Right lobe of liver (tissue), 6 donors: ENCODE measurements around the gene MAP2K6. TPM values are rescaled to one million over a fixed set of nuclear protein-coding genes. Genes with fewer than 3 reads are reported as not detected.

Experiments used
- ATAC-seq, 4 donors: fragments of 200-7000 bp; cut with Tn5 transposase; one replicate each; pipeline ENCODE4 v1.9.1; 2020; ENCODE audit warnings: mild to moderate bottlenecking in 4 of 4, moderate library complexity in 4 of 4
- DNase-seq, 3 donors: peaks; one replicate each; pipeline ENCODE4 v3.0.0-alpha.2; 2020
- H3K27ac ChIP-seq, 3 donors: fragments of 200-600 bp; one replicate each; pipeline ENCODE4 v1.8.0; 2022
- H3K27me3 ChIP-seq, 2 donors: fragments of 200-600 bp; one replicate each; pipeline ENCODE4 v1.8.0; 2022
- H3K36me3 ChIP-seq, 4 donors: fragments of 200-600 bp; sonication (generic) in 1 of 4; one replicate each; pipeline versions ENCODE4 v1.5.1 to v1.8.0; 2017 to 2022; ENCODE audit warnings: control low read depth in 1 of 4
- H3K4me1 ChIP-seq, 4 donors: fragments of 200-600 bp; sonication (generic) in 1 of 4; one replicate each; pipeline versions ENCODE4 v1.5.1 to v1.8.0; 2017 to 2022; ENCODE audit warnings: control low read depth in 1 of 4
- H3K4me3 ChIP-seq, 3 donors: fragments of 200-600 bp; one replicate each; pipeline ENCODE4 v1.8.0; 2022
- H3K9me3 ChIP-seq, 4 donors: fragments of 200-600 bp; sonication (generic) in 1 of 4; one replicate each; pipeline versions ENCODE4 v1.5.1 to v1.8.0; 2017 to 2022; ENCODE audit warnings: control low read depth in 1 of 4
- POLR2A ChIP-seq: fragments of 450-650 bp; IDR thresholded peaks from one replicate; pipeline ENCODE4 v1.6.1; 2017; ENCODE audit warnings: antibody characterized with exemption, mild to moderate bottlenecking
- WGBS: methylation state at CpG from one replicate; pipeline ENCODE4 v1.1.6; 2018; ENCODE audit warnings: low coverage, low lambda C conversion rate; ENCODE audit not compliant: insufficient coverage; ENCODE audit errors: missing lambda C conversion rate; 5-methylcytosine and 5-hydroxymethylcytosine counted together
- intact Hi-C, 2 donors: fragments of 100-400 bp; cut with DNase I; formaldehyde crosslinking; loops; one replicate each; pipeline versions ENCODE4 v1.11.2 to v1.14.1; 2022
- long read RNA-seq: library from polyadenylated mRNA; unstranded; transcript quantifications from one replicate; pipeline ENCODE4 v2.0.0, GENCODE V29; 2019
- total RNA-seq, 6 experiments: library from RNA; depleted of rRNA in 2 of 6; stranded (reverse); fragments of >200 nt in 2 of 6; fragmentation: NEBNext Ultra II Directional in 3 of 6; extraction: Animal tissue kit (Norgen Biotek cat#: 25700) in 3 of 6; gene quantifications; one replicate each; pipeline versions ENCODE4 v1.1.0 to v1.2.4, GENCODE V29; 2016 to 2023
- TF ChIP-seq, protein P1 (sequence below), 4 donors: fragments of 200-600 bp in 3 of 4; fragments of 450-650 bp in 1 of 4; IDR thresholded peaks; one replicate each; pipeline versions ENCODE4 v1.5.1 to v1.8.0; 2016 to 2022; ENCODE audit warnings: antibody characterized with exemption in 4 of 4, mild to moderate bottlenecking in 2 of 4
- donor health status: DM: no; HTN: yes; CAD: no.
- donor health status: DM: no; HTN: no; CAD: no.
- donor health status: DM: no; HTN: no; CAD: no.
- donor health status: DM: no; HTN: yes; CAD: no.
- donor health status: DM: no; HTN: yes; CAD: no.

The MAP2K6 gene
- total RNA-seq: 1 to 10 TPM; 1.8 to 3.6 (median 2.3) TPM
- long read RNA-seq: 0 reads

- Histone ChIP-seq H3K27me3 (no peaks in the 10 kb centered on the region), H3K9me3 (no peaks in the 10 kb centered on the region), H3K36me3 (no peaks in the 10 kb centered on the region), H3K27ac (no peak within 1 kb of the TSS), H3K4me1 (no peaks in the 10 kb centered on the region), H3K4me3 (peak within 1 kb of the TSS; percentile 44 to 58 (median 47))
- ATAC-seq (peak; percentile 97 to 98 (median 98)), DNase-seq (peak; percentile 82 to 87 (median 83))
- TF ChIP-seq, protein P1, sequence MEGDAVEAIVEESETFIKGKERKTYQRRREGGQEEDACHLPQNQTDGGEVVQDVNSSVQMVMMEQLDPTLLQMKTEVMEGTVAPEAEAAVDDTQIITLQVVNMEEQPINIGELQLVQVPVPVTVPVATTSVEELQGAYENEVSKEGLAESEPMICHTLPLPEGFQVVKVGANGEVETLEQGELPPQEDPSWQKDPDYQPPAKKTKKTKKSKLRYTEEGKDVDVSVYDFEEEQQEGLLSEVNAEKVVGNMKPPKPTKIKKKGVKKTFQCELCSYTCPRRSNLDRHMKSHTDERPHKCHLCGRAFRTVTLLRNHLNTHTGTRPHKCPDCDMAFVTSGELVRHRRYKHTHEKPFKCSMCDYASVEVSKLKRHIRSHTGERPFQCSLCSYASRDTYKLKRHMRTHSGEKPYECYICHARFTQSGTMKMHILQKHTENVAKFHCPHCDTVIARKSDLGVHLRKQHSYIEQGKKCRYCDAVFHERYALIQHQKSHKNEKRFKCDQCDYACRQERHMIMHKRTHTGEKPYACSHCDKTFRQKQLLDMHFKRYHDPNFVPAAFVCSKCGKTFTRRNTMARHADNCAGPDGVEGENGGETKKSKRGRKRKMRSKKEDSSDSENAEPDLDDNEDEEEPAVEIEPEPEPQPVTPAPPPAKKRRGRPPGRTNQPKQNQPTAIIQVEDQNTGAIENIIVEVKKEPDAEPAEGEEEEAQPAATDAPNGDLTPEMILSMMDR (IDR thresholded peaks at IDR 0.05): no peak
- no peak for TF ChIP-seq POLR2A
- WGBS: 2% methylated on average over 27 of the region's 27 CpGs
- intact Hi-C loops: no loop called here
Observed at GRCh38 chr17:69414408-69415274, at the start of gene MAP2K6. Gene MAP2K6, plus strand, starts transcription at chr17:69414697. Its CDS starts 288 bp downstream, at chr17:69414985.

GRCh38 chr17:69367298-69367697 is 47.2 kb upstream of the MAP2K6 start:
- no peak for ATAC-seq
- Histone ChIP-seq H3K36me3 (no peaks in the 10 kb centered on the region), H3K27me3 (no peaks in the 10 kb centered on the region), H3K4me3 (no peak overlapping the region), H3K27ac (no peak overlapping the region), H3K9me3 (no peaks in the 10 kb centered on the region), H3K4me1 (no peaks in the 10 kb centered on the region)
- TF ChIP-seq, protein P1 (IDR thresholded peaks at IDR 0.05): no peak
- TF ChIP-seq POLR2A: no peak
- intact Hi-C loops: no loop called here
- DNase-seq: no peak
- 39% methylated on average over 3 of the region's 3 CpGs for WGBS

DNA sequence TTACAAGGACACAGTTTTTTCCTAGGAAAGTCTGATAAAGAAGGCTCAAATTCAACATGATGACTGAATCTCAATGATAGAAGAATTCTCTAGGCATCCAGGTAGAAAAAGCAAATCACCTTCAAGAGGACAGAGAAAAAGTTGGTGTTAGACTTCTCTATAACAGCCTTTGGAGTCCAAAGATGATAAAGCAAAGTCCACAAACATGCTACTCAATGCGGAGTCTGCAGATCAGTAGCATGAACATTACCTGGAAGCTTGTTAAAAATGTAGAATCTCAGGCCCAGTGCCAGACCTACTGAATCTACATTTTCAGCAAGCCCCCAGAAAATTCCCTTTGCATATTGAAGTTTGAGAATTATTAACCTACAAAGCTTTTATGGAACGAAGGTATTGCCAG is 41.4 kb upstream of the MAP2K6 start:
- intact Hi-C loops: no loop called here
- ATAC-seq (no peak), DNase-seq (no peak)
- TF ChIP-seq, protein P1 (IDR thresholded peaks at IDR 0.05): no peak
- no peak for TF ChIP-seq POLR2A
- H3K27ac ChIP-seq: no peak overlapping the region
- no peaks in the 10 kb centered on the region for H3K4me1 ChIP-seq
- 70% methylated on average over 2 of the region's 2 CpGs for WGBS
- H3K9me3 ChIP-seq: no peaks in the 10 kb centered on the region
- H3K4me3 ChIP-seq: no peak overlapping the region
- H3K27me3 ChIP-seq: no peaks in the 10 kb centered on the region
- no peaks in the 10 kb centered on the region for H3K36me3 ChIP-seq

- ATAC-seq: no peak
- Histone ChIP-seq H3K4me1 (no peaks in the 10 kb centered on the region), H3K27ac (no peak overlapping the region), H3K27me3 (no peaks in the 10 kb centered on the region), H3K9me3 (no peaks in the 10 kb centered on the region), H3K4me3 (no peak overlapping the region), H3K36me3 (no peaks in the 10 kb centered on the region)
- intact Hi-C loops: no loop called here
- TF ChIP-seq POLR2A: no peak
- TF ChIP-seq, protein P1 (IDR thresholded peaks at IDR 0.05): no peak
- WGBS: 52% methylated on average over 2 of the region's 2 CpGs
- DNase-seq: no peak
Observed at GRCh38 chr17:69375229-69375628, 39.3 kb upstream of the MAP2K6 start.
